Erythroblast (primary cell): ENCODE measurements around the gene CCL28.
"Not testable (repeated sequence)": the region's sequence is repeated elsewhere in the genome, so short reads cannot be mapped to it uniquely, and the experiment has no call there.

Experiments
- DNase-seq, 2 experiments: peaks; one replicate each; lab custom pipeline; 2025; lab: John Stamatoyannopoulos, UW
- GATA1 ChIP-seq: IDR thresholded peaks from 2 replicates; pipeline ENCODE4 v1.6.1; 2011; ENCODE audit warnings: low read depth, mild to moderate bottlenecking, control low read depth, low read length, moderate library complexity
- POLR2A ChIP-seq: IDR thresholded peaks from 2 replicates; pipeline ENCODE4 v1.6.1; 2011; ENCODE audit warnings: mild to moderate bottlenecking, low read length

Gene CCL28

DNA sequence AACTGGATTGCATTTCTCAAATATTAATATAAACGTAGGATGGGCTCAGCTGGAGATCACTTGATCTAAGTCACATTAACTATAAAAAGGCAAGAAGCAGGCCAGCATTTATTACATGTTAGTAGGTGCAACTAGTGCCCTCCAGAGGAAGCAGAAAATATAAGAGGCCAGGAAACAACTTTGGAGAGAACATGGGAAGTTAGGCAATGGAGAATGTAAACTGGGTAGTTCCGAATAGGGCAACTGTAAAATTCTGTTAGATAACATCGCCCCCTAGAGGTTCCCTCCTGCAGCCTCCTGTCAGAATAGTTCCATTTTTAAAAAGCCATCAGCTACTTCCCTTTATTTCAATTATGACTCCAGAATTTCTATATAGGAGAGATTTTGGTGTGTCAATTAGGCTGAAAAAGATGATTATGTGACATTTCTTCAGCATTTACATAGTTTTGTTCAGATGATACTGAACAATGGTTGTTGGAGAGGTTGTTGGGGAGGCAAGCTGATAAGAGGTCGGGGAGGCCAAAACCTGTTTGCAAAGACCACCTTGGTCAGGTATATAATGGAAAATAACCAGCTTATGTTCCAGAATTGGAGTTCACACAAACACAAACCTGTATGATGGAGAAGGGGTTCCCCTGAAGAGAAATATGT is 22.4 kb downstream of the CCL28 start:
- DNase-seq = peak; percentile 86 to 88
- TF ChIP-seq POLR2A = no peak
- no peak for TF ChIP-seq GATA1

DNA sequence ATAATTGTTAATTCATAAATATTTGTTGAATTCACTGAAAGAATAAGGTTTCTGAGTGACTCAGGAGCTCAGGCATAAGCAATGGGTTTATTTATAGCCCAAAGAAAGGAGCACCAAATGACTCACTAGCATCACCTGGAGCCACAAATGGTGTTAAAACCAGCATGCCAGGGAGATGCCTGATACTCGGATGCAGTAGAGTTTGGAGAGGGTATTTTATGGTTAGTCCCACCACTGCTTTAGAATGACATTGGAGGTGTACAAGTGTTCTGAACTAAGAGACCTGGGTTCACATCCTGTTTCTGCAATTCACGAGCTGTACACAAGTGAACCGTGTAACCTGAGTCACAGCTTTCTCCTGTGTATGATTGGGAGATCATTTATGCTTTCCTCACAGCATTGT is 25.2 kb downstream of the CCL28 start:
- no peak for DNase-seq

DNA sequence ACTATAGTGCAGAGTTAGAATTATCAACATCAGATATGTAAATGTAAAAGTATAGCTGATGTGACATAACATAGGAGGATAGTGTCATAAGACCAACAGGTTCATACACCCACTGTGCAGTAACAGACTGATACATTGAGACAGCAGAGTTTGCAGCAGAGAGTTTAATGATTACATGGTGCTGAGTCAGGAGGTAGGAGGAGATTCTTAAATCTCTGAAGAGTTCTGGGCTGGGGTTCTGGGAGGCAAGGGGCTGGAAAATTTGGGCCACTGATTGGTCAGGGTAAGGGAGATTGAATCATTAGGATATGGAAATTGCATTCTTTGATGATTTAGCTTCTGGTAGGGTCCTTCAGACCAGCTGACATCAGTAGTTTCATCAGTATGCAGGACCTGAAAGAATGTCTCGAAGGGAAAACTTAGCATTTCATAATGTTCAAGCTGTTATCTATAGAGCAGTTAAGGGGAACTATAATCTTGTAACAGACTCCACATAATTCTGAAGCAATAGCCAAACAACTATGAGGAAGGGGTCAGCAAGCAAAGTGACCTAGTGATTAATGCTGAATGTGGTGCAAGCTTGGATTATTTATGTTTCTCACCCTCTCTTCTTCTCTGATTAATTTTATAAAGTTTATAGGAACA is 35.6 kb downstream of the CCL28 start:
- no peak for TF ChIP-seq POLR2A
- TF ChIP-seq GATA1 = no peak
- no peak for DNase-seq

More for the DNA sequence above, 25.2 kb downstream of the CCL28 start:
- TF ChIP-seq POLR2A = no peak

DNA sequence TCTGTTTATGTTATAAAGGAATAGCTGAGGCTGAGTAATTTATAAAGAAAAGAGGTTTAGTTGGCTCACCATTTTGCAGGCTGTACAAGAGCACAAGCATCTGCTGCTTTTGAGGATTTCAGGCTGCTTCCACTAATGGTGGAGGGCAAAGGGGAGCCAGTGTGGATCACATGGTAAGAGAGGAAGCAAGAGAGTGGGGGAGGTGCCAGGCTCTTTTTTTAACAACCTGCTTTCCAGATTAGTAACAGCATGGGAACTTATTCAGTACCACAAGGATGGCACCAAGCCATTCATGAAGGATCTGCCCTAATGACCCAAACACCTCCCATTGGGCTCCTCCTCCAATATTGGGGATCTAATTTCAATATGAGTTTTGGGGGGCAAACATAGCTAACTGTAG is 40.4 kb downstream of the CCL28 start:
- no peak for TF ChIP-seq GATA1
- TF ChIP-seq POLR2A = no peak
- no peak for DNase-seq

DNA sequence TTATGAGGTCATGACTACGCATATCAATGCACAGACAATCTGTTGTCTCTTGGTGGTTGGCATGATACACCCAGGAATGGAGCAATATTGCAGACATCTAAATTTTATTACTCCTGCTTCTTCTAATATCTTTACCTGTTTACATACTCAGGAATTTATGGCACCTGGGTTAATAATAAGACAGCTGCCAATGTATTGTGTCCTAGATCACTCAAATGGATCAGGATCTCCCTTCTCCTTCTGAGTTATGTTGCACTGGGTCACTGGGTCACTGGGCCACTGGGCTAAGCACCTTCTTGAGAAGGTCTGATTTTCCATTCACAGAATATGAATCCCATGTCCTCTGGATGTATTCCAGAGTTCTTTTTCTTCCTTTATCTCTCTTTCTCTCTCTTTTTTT is 41.8 kb downstream of the CCL28 start:
- no peak for TF ChIP-seq POLR2A
- no peak for TF ChIP-seq GATA1
- DNase-seq = no peak

DNA sequence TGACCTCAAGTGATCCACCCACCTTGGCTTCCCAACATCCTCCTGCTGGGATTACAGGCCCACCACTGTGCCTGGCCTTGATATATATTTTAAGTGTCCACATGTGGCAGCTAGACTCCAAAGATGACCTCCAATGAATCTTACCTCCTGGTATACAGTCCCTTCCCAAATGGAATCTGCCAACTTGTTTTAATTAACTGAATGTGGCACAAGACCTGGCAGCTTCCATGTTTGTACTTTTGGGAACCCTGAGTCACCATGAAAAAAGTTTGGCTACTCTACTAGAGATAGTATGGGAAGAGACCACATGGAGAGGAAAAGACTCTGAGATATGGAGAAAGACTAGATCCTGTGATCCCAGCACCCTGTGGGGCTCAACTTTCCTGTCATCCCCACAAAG is 42.5 kb downstream of the CCL28 start:
- TF ChIP-seq GATA1 = no peak
- no peak for TF ChIP-seq POLR2A
- DNase-seq = no peak

DNA sequence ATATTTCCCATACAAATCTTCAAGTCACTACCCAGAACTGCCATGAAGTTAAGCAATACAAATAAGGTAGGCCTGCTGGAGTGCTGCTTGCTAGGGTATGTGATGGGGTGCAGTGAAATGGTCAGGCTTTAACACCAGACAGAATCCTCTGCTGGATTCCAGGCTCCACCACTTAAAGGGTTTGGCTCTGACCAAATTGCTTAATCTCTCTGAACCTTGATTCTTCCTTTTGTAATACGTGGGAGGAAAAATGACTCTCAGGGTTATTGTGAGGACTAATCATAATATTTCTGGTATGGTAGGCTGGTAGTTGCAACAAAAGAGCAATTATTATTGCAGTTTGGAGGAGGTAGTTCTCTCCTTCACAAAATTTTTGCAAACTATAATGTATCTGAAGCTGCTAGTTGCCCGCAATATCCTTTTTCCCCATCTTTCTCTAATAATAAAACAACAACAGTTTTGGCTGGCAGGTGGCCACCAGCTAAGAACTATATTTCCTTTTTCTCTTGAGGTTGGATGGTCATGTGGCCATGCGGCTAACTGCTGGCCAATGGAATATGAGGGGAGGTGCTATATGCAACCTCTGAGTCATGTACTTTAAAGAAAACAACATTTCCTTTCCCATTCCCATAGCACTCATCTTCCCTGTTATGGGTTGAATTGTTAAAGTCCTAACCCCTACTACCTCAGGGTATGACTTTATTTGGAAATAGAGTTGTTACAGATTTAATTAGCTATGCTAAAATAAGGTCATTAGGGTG is 44.1 kb downstream of the CCL28 start:
- TF ChIP-seq GATA1 = no peak
- TF ChIP-seq POLR2A = no peak

DNA sequence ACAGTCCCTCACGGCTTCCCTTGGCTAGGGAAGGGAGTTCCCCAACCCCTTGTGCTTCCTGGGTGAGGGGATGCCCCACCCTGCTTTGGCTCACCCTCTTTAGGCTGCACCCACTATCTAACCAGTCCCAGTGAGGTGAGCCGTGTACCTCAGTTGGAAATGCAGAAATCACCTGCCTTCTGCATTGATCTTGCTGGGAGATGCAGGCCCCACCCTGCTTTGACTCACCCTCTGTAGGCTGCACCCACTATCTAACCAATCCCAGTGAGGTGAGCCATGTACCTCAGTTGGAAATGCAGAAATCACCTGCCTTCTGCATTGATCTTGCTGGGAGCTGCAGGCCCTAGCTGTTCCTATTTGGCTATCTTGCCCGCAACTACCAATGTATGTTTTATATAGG is 44.7 kb downstream of the CCL28 start:
- TF ChIP-seq GATA1 (no peak), POLR2A (no peak)

More for the DNA sequence above, 44.1 kb downstream of the CCL28 start:
- DNase-seq = no peak

DNA sequence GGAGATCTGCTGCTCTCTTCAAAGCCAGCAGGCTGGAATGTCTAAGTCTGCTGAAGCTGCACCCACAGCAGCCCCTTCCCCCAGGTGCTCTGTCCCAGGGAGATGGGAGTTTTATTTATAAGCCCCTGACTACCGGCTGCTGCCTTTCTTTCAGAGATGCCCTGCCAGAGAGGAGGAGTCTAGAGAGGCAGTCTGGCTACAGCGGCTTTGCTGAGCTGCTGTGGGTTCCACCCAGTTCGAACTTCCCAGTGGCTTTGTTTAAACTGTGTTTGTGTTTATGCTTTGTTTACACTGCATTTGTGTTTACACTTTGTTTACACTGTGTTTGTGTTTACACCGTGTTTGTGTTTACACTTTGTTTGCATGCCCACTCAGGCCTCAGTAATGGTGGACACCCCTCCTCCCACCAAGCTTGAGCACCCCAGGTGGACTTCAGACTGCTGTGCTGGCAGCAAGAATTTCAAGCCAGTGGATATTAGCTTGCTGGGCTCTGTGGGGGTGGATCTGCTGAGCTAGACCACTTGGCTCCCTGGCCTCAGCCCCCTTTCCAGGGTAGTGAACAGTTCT is 45.4 kb downstream of the CCL28 start:
- not testable (repeated sequence) for DNase-seq

More for the DNA sequence above, 44.7 kb downstream of the CCL28 start:
- no peak for DNase-seq

DNA sequence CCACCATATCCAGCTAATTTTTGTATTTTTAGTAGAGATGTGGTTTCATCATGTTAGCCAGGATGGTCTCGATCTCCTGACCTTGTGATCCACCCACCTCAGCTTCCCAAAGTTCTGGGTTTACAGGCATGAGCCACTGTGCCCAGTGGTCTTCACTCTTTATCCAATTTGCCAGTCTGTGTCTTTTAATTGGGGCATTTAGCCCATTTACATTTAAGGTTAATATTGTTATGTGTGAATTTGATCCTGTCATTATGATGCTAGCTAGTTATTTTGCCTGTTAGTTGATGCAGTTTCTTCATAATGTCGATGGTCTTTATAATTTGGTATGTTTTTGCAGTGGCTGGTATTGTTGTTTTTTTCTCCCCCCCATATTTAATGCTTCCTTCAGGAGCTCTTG is 47.0 kb downstream of the CCL28 start:
- not testable (repeated sequence) for DNase-seq

DNA sequence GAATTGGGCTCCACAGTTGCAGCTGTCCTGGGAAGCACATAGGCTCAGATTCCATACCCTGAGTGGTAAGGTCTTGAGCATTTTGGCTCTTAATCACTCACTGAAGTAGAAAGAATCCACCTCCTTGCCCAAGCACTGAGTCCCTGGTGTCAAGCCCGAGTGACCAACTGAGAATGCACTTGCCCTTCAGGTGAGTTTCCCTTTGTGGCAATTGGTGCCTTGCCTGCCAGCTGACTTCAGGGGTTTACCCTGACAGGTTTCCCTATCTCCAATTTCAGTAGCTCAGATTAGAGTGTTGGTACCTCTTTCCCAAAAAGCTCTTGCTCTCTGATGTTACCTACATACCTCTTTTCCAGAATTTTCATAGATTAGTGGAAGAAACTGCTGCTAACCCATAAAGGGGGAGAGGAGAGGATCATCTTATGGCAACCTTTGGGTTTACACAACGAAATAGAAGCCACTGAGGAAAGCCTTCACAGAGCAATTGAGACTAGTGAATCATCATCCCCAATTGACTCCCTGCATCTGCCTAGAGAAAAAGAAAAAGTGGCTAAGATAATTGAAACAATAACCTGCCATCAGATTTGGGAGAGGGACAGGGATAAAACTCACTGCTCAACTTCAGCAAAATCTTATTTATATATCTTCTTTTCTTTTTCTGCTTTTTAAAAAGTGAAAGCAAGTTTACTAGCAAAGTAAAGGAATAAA is 48.6 kb downstream of the CCL28 start:
- DNase-seq = no peak
- no peak for TF ChIP-seq GATA1
- TF ChIP-seq POLR2A = no peak

DNA sequence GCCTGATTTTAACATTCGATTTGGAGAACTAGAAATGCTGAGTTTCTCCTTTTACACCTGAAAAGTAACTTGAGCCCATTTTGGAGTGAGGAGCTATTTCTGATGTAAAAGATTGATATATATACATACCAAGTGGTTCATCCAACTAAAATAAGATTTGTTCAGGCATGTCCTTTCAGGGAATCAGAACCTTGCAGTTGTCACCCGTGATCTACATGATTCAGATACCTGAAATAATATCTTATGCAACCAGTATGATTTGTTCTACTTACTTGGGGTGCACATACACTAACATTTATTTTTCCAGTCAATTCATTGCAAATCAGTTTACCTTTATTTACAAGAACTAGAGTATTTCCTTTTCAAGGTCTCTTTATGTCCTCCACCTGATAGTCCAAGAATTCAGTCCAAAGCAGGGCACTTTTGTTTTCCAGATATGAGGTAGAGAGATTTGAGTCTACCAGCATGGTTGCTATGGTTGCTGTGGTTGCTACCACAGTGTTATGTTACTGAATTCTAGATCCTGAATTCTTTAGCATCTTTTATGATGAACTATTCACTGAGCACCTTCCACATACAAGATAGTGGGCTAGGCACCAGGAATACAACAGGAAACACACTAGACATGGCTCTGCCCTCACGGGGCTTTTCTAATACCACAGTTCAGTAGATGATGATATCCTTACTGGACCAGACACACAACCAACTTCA is 49.3 kb downstream of the CCL28 start:
- DNase-seq = no peak
- TF ChIP-seq POLR2A (no peak), GATA1 (no peak)

DNA sequence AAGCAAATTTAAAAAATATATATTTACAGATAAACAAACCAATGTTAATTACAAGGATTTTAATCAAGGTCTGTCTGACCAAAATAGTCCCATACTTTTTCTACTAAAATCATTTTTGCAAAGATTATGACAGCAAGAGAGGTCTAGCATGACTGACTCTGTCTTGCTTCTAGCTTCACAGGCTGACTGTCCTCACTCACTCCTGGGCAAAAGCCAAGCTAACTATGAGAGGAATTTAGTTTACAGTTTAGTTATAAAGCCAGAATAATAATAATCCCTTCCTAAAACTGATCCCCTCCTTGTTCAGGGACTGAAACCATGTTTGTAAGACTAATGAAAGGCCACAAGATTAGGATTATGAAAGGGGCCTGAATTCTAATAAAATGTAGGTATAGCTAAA is 53.5 kb downstream of the CCL28 start:
- DNase-seq = no peak
- no peak for TF ChIP-seq GATA1
- TF ChIP-seq POLR2A = no peak
